ENCODE results near the gene KLHL40.

Gene KLHL40

DNA sequence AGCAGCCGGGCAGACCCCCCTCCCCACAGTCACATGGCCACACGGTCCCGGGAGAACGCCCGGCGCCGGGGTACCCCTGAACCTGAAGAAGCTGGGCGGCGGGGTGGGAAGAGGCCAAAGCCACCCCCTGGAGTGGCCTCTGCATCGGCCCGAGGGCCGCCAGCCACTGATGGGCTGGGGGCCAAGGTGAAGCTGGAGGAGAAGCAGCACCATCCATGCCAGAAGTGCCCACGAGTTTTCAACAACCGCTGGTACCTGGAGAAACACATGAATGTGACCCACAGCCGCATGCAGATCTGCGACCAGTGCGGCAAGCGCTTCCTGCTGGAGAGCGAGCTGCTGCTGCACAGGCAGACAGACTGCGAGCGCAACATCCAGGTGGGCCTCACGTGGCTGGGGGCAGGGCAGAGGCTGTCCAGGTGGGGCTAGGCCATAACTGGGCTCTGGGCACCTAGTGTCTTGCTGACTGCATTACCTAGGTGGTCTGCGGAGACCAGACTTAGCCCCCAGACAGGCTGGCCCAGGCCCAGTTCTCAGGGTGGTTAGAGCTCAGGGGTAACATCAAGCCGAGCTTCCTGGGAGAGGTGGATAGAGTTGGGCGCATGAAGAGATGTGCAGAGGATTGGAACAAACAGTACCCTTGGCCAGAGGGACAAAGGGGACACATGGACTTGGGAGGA is 25.7 kb upstream of the KLHL40 start:
- H3K79me2 ChIP-seq (ENCODE audit: insufficient read depth, low read length): no peaks in the 10 kb centered on the region
- H3K27ac ChIP-seq (ENCODE audit: low read length): no peak overlapping the region
- H3K4me2 ChIP-seq (ENCODE audit: insufficient read depth, low read length): no peak overlapping the region
- no peak overlapping the region for H2AFZ ChIP-seq (ENCODE audit: low read depth, low read length)
- H3K27me3 ChIP-seq (ENCODE audit: insufficient read depth, low read length, poor library complexity): no peaks in the 10 kb centered on the region
- no peak for DNase-seq
- no peaks in the 10 kb centered on the region for H4K20me1 ChIP-seq (ENCODE audit: insufficient read depth, low read length)
- TF ChIP-seq EZH2 (IDR thresholded peaks at IDR 0.05; ENCODE audit: borderline replicate concordance, low read depth, low read length, severe bottlenecking): no peak
- TF ChIP-seq, protein P1, sequence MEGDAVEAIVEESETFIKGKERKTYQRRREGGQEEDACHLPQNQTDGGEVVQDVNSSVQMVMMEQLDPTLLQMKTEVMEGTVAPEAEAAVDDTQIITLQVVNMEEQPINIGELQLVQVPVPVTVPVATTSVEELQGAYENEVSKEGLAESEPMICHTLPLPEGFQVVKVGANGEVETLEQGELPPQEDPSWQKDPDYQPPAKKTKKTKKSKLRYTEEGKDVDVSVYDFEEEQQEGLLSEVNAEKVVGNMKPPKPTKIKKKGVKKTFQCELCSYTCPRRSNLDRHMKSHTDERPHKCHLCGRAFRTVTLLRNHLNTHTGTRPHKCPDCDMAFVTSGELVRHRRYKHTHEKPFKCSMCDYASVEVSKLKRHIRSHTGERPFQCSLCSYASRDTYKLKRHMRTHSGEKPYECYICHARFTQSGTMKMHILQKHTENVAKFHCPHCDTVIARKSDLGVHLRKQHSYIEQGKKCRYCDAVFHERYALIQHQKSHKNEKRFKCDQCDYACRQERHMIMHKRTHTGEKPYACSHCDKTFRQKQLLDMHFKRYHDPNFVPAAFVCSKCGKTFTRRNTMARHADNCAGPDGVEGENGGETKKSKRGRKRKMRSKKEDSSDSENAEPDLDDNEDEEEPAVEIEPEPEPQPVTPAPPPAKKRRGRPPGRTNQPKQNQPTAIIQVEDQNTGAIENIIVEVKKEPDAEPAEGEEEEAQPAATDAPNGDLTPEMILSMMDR (IDR thresholded peaks at IDR 0.05; ENCODE audit: borderline replicate concordance, extremely low read depth, low read length, poor library complexity, severe bottlenecking): no peak
- H3K9me3 ChIP-seq (ENCODE audit: insufficient read depth, low read length, severe bottlenecking): no peaks in the 10 kb centered on the region
- ATAC-seq (ENCODE audit: insufficient read depth, low read depth): no peak
- no peaks in the 10 kb centered on the region for H3K4me1 ChIP-seq (ENCODE audit: insufficient read depth, low read length)
- H3K4me3 ChIP-seq (ENCODE audit: low read depth in 1 of 2, low read length in 2 of 2): no peak overlapping the region
- H3K36me3 ChIP-seq (ENCODE audit: insufficient read depth, low read length): no peaks in the 10 kb centered on the region
- no peak overlapping the region for H3K9ac ChIP-seq (ENCODE audit: low read depth, low read length)

DNA sequence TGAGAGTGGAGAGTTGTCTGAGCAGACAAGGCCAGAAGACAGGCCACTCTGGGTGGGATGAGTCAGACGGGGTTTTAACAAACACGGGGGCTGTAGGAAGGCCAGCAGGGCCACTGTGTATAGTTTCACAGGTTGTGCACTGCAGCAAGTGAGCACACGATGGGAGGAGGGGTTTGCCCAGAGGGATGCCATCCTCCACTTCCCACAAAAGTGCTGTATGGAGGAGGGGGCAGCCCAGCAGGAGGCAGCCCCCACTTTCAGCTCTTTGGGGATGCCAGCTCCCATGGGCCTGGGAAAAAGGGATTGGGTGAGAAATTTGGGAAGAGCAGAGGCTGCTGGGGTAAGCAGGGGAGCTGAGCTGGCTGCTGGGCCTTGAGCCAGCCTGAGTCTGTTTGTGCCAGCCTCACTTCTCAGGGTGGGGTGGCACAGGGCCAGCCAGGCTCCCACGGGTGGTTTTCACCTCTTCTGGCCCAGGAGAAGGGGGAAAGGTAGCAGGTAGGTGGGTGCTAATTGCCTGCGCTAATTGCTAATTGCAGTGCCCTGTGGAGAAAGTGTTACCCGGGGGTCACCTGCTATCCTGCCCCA is 25.1 kb upstream of the KLHL40 start:
- DNase-seq (no peak), ATAC-seq (ENCODE audit: insufficient read depth, low read depth) (no peak)
- no peak overlapping the region for H3K9ac ChIP-seq (ENCODE audit: low read depth, low read length)
- H3K27me3 ChIP-seq (ENCODE audit: insufficient read depth, low read length, poor library complexity): no peaks in the 10 kb centered on the region
- no peaks in the 10 kb centered on the region for H4K20me1 ChIP-seq (ENCODE audit: insufficient read depth, low read length)
- H3K4me1 ChIP-seq (ENCODE audit: insufficient read depth, low read length): no peaks in the 10 kb centered on the region
- H3K36me3 ChIP-seq (ENCODE audit: insufficient read depth, low read length): no peaks in the 10 kb centered on the region
- no peaks in the 10 kb centered on the region for H3K9me3 ChIP-seq (ENCODE audit: insufficient read depth, low read length, severe bottlenecking)
- H3K4me2 ChIP-seq (ENCODE audit: insufficient read depth, low read length): no peak overlapping the region
- no peak overlapping the region for H2AFZ ChIP-seq (ENCODE audit: low read depth, low read length)
- H3K79me2 ChIP-seq (ENCODE audit: insufficient read depth, low read length): no peaks in the 10 kb centered on the region
- TF ChIP-seq, protein P1 (IDR thresholded peaks at IDR 0.05; ENCODE audit: borderline replicate concordance, extremely low read depth, low read length, poor library complexity, severe bottlenecking): no peak
- TF ChIP-seq EZH2 (IDR thresholded peaks at IDR 0.05; ENCODE audit: borderline replicate concordance, low read depth, low read length, severe bottlenecking): no peak
- no peak overlapping the region for H3K27ac ChIP-seq (ENCODE audit: low read length)
- no peak overlapping the region for H3K4me3 ChIP-seq (ENCODE audit: low read depth in 1 of 2, low read length in 2 of 2)

DNA sequence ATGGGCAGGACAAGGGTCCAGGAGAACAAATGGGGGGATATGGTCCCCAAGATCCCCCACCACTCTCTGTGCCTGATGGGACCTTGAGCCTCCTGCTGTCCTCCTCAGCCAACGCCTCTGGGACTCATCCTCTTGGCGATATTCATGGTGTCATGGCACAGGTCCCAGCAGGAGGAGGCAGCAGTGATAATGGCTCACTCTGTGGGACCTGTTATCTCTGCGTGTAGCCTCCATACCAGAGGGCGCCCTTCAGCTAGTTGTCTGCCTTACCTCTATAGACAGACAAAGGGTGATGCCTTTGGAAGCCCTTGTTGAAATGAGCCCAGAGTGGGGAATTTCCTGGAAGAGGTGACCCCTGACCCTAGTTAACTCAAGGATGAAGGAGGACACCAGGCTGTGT is 24.4 kb upstream of the KLHL40 start:
- DNase-seq: no peak

More for the DNA sequence above, 24.4 kb upstream of the KLHL40 start:
- Histone ChIP-seq H3K27ac (ENCODE audit: low read length) (no peak overlapping the region), H3K36me3 (ENCODE audit: insufficient read depth, low read length) (no peaks in the 10 kb centered on the region), H3K4me1 (ENCODE audit: insufficient read depth, low read length) (no peaks in the 10 kb centered on the region), H3K9ac (ENCODE audit: low read depth, low read length) (no peak overlapping the region), H3K4me2 (ENCODE audit: insufficient read depth, low read length) (no peak overlapping the region), H2AFZ (ENCODE audit: low read depth, low read length) (no peak overlapping the region), H3K79me2 (ENCODE audit: insufficient read depth, low read length) (no peaks in the 10 kb centered on the region), H3K27me3 (ENCODE audit: insufficient read depth, low read length, poor library complexity) (no peaks in the 10 kb centered on the region), H4K20me1 (ENCODE audit: insufficient read depth, low read length) (no peaks in the 10 kb centered on the region), H3K4me3 (ENCODE audit: low read depth in 1 of 2, low read length in 2 of 2) (no peak overlapping the region), H3K9me3 (ENCODE audit: insufficient read depth, low read length, severe bottlenecking) (no peaks in the 10 kb centered on the region)
- ATAC-seq (ENCODE audit: insufficient read depth, low read depth): no peak
- no peak for TF ChIP-seq EZH2 (IDR thresholded peaks at IDR 0.05; ENCODE audit: borderline replicate concordance, low read depth, low read length, severe bottlenecking)
- TF ChIP-seq, protein P1 (IDR thresholded peaks at IDR 0.05; ENCODE audit: borderline replicate concordance, extremely low read depth, low read length, poor library complexity, severe bottlenecking): no peak

All from DND-41 (cell line).